ENCODE measurements around the gene SIGMAR1.
"Not testable (repeated sequence)": the region's sequence is repeated elsewhere in the genome, so short reads cannot be mapped to it uniquely, and the experiment has no call there.

Gene SIGMAR1

GRCh38 chr9:34648673-34649072 is 11.1 kb upstream of the SIGMAR1 start:
- TF ChIP-seq ZFX (IDR thresholded peaks at IDR 0.05) = no peak
- TF ChIP-seq CTCF (conservative IDR thresholded peaks at IDR 0.05) = no peak
- no peak overlapping the region for H3K27ac ChIP-seq

GRCh38 chr9:34647651-34648050 is 10.1 kb upstream of the SIGMAR1 start:
- TF ChIP-seq CTCF (conservative IDR thresholded peaks at IDR 0.05) (no peak), ZFX (IDR thresholded peaks at IDR 0.05) (no peak)
- peak overlapping the region; percentile 86 for H3K27ac ChIP-seq

- H3K27ac ChIP-seq = peak overlapping the region; percentile 86
- no peak; the same call in 1 of the 2 replicates for TF ChIP-seq CTCF (conservative IDR thresholded peaks at IDR 0.05)
- no peak; the same call in 1 of the 2 replicates for TF ChIP-seq ZFX (IDR thresholded peaks at IDR 0.05)
Observed at GRCh38 chr9:34647084-34647403, 9.5 kb upstream of the SIGMAR1 start.

- TF ChIP-seq CTCF (conservative IDR thresholded peaks at IDR 0.05) (peak; percentile 79), ZFX (IDR thresholded peaks at IDR 0.05) (peak; percentile 90)
- H3K27ac ChIP-seq = peak within 1 kb of the TSS; percentile 86
Observed at GRCh38 chr9:34646211-34647083, 8.9 kb upstream of the SIGMAR1 start, which contains the start of gene GALT. Gene GALT (plus strand): TSS chr9:34646675. CDS start chr9:34646705, 30 bp downstream.

GRCh38 chr9:34644766-34645314 is 7.3 kb upstream of the SIGMAR1 start:
- H3K27ac ChIP-seq = no peak overlapping the region
- TF ChIP-seq ZFX (IDR thresholded peaks at IDR 0.05) (no peak), CTCF (conservative IDR thresholded peaks at IDR 0.05) (no peak)

GRCh38 chr9:34642679-34643078 is 5.1 kb upstream of the SIGMAR1 start:
- H3K27ac ChIP-seq = no peak overlapping the region
- TF ChIP-seq ZFX (IDR thresholded peaks at IDR 0.05) (no peak), CTCF (conservative IDR thresholded peaks at IDR 0.05) (no peak)

- H3K27ac ChIP-seq = not testable (repeated sequence)
Observed at GRCh38 chr9:34639322-34639721, 1.7 kb upstream of the SIGMAR1 start.

- TF ChIP-seq ZFX (IDR thresholded peaks at IDR 0.05) (no peak), CTCF (conservative IDR thresholded peaks at IDR 0.05) (no peak)
- H3K27ac ChIP-seq = peak overlapping the region; percentile 95
Observed at GRCh38 chr9:34638138-34638445, 505 bp upstream of the SIGMAR1 start.

Measured in C4-2B (cell line).